Measurements from ENCODE around the gene NDFIP1.

The NDFIP1 gene

GRCh38 chr5:142091922-142092321 is 16.7 kb upstream of the NDFIP1 start:
- FAIRE-seq (no peak), DNase-seq (ENCODE audit: insufficient read length, low spot score) (no peak)
- no peak for TF ChIP-seq CTCF (IDR thresholded peaks at IDR 0.05; ENCODE audit: insufficient read depth, missing control alignments)

- FAIRE-seq (no peak), DNase-seq (ENCODE audit: insufficient read length, low spot score) (no peak)
- TF ChIP-seq CTCF (IDR thresholded peaks at IDR 0.05; ENCODE audit: insufficient read depth, missing control alignments), result no peak
These were observed 13.5 kb upstream of the NDFIP1 start for GRCh38 chr5:142095035-142095434.

- no peak for TF ChIP-seq CTCF (IDR thresholded peaks at IDR 0.05; ENCODE audit: insufficient read depth, missing control alignments)
- DNase-seq (ENCODE audit: insufficient read length, low spot score), result no peak
- no peak for FAIRE-seq
These were observed 12.8 kb upstream of the NDFIP1 start for GRCh38 chr5:142095651-142096330.

GRCh38 chr5:142096382-142096781 is 12.2 kb upstream of the NDFIP1 start:
- no peak for DNase-seq (ENCODE audit: insufficient read length, low spot score)
- FAIRE-seq, result no peak
- no peak for TF ChIP-seq CTCF (IDR thresholded peaks at IDR 0.05; ENCODE audit: insufficient read depth, missing control alignments)

GRCh38 chr5:142097681-142098080 is 10.9 kb upstream of the NDFIP1 start:
- DNase-seq (ENCODE audit: insufficient read length, low spot score) (no peak), FAIRE-seq (no peak)

GRCh38 chr5:142098275-142098674 is 10.3 kb upstream of the NDFIP1 start:
- FAIRE-seq, result no peak
- no peak for TF ChIP-seq CTCF (IDR thresholded peaks at IDR 0.05; ENCODE audit: insufficient read depth, missing control alignments)
- DNase-seq (ENCODE audit: insufficient read length, low spot score), result no peak

More at GRCh38 chr5:142097681-142098080, 10.9 kb upstream of the NDFIP1 start:
- no peak for TF ChIP-seq CTCF (IDR thresholded peaks at IDR 0.05; ENCODE audit: insufficient read depth, missing control alignments)

- FAIRE-seq (no peak), DNase-seq (ENCODE audit: insufficient read length, low spot score) (no peak)
- no peak for TF ChIP-seq CTCF (IDR thresholded peaks at IDR 0.05; ENCODE audit: insufficient read depth, missing control alignments)
These were observed 9.6 kb upstream of the NDFIP1 start for GRCh38 chr5:142098931-142099330.

Data from D721Med (cell line).